IgD-negative memory B cell (primary cell): Measurements from ENCODE around the gene SPRY1. TPM values are rescaled to one million over a fixed set of nuclear protein-coding genes. Genes with fewer than 3 reads are reported as not detected.

Experiments
- H3K27ac Mint-ChIP-seq, 3 donors: one replicate each; pipeline ENCODE4 v1.8.0; 2020 to 2022; ENCODE audit warnings: mild to moderate bottlenecking in 3 of 3, mixed read lengths in 3 of 3, moderate library complexity in 1 of 3
- H3K27me3 Mint-ChIP-seq: one replicate; pipeline ENCODE4 v1.8.0; 2021; ENCODE audit warnings: mixed read lengths
- H3K36me3 Mint-ChIP-seq: one replicate; pipeline ENCODE4 v1.8.0; 2020; ENCODE audit warnings: mild to moderate bottlenecking, mixed read lengths
- H3K4me1 Mint-ChIP-seq, 3 donors: one replicate each; pipeline ENCODE4 v1.8.0; 2020 to 2022; ENCODE audit warnings: mixed read lengths in 3 of 3, mild to moderate bottlenecking in 1 of 3
- H3K4me3 Mint-ChIP-seq, 4 donors: one replicate each; pipeline ENCODE4 v1.8.0; 2020 to 2022; ENCODE audit warnings: mild to moderate bottlenecking in 4 of 4, mixed read lengths in 4 of 4, moderate library complexity in 3 of 4
- H3K9me3 Mint-ChIP-seq, 3 donors: one replicate each; pipeline ENCODE4 v1.8.0; 2020 to 2021; ENCODE audit warnings: mixed read lengths in 3 of 3, mild to moderate bottlenecking in 1 of 3
- polyA plus RNA-seq: library from polyadenylated mRNA; unstranded; fragments of 300-500 nt; fragmentation: Illumina TruSeq; gene quantifications from one replicate; pipeline ENCODE4 v1.2.3, GENCODE V29; 2021

The SPRY1 gene, protein sequence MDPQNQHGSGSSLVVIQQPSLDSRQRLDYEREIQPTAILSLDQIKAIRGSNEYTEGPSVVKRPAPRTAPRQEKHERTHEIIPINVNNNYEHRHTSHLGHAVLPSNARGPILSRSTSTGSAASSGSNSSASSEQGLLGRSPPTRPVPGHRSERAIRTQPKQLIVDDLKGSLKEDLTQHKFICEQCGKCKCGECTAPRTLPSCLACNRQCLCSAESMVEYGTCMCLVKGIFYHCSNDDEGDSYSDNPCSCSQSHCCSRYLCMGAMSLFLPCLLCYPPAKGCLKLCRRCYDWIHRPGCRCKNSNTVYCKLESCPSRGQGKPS
- not detected for polyA plus RNA-seq

GRCh38 chr4:123396307-123397143, at the start of gene SPRY1:
SPRY1 (plus strand) TSS chr4:123396795; CDS start chr4:123401592, 4,797 bp downstream.
- H3K4me1 Mint-ChIP-seq = peaks cover 9 to 25% (median 24%) of the 10 kb centered on the region in 3 donors
- no peaks in the 10 kb centered on the region for H3K36me3 Mint-ChIP-seq
- peak within 1 kb of the TSS; percentile 84 to 93 (median 88) for H3K4me3 Mint-ChIP-seq

GRCh38 chr4:123346951-123347350, 49.6 kb upstream of the SPRY1 start:
- H3K4me1 Mint-ChIP-seq = no peaks in the 10 kb centered on the region
- H3K9me3 Mint-ChIP-seq = no peaks in the 10 kb centered on the region
- no peaks in the 10 kb centered on the region for H3K36me3 Mint-ChIP-seq
- no peak overlapping the region for H3K4me3 Mint-ChIP-seq
- H3K27ac Mint-ChIP-seq = no peak overlapping the region
- H3K27me3 Mint-ChIP-seq = peaks cover 1% of the 10 kb centered on the region

More at GRCh38 chr4:123396307-123397143, at the start of gene SPRY1:
- H3K27ac Mint-ChIP-seq = peak within 1 kb of the TSS; percentile 0 to 77 (median 74)
- peaks cover 39% of the 10 kb centered on the region for H3K27me3 Mint-ChIP-seq
- peaks cover 0 to 1% (median 0%) of the 10 kb centered on the region in 3 donors for H3K9me3 Mint-ChIP-seq

DNA sequence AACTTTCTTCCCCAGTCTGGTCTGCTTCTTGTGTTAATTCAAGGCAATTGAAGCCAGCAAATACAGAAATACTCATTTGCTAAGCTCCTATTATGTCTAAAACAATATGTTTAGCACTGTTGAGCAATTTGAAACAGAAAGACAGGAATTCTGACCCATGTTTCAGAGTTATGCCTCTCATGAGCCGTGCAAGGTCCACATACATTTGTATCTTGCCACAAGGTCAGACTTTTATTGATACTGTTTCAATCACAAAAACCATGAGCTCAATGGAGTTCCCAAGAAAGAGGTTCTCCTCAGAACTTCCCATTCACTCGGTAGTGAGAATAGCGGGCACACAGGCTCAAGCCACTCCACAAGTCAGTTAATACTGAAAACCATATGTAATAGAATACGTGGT, 47.6 kb upstream of the SPRY1 start:
- H3K36me3 Mint-ChIP-seq = no peaks in the 10 kb centered on the region
- H3K27me3 Mint-ChIP-seq = peaks cover 3% of the 10 kb centered on the region
- no peak overlapping the region for H3K27ac Mint-ChIP-seq
- H3K4me3 Mint-ChIP-seq = no peak overlapping the region
- peaks cover 0 to 3% (median 0%) of the 10 kb centered on the region in 3 donors for H3K9me3 Mint-ChIP-seq
- H3K4me1 Mint-ChIP-seq = peaks cover under 1 to 6% (median 4%) of the 10 kb centered on the region in 3 donors

- H3K27me3 Mint-ChIP-seq = peaks cover 3% of the 10 kb centered on the region
- H3K36me3 Mint-ChIP-seq = no peaks in the 10 kb centered on the region
- H3K27ac Mint-ChIP-seq = no peak overlapping the region
- peaks cover 2 to 6% (median 4%) of the 10 kb centered on the region in 3 donors for H3K4me1 Mint-ChIP-seq
- H3K4me3 Mint-ChIP-seq = no peak overlapping the region
- H3K9me3 Mint-ChIP-seq = peaks cover 0 to 3% (median 0%) of the 10 kb centered on the region in 3 donors
Measured at GRCh38 chr4:123349421-123350190, 47.0 kb upstream of the SPRY1 start.

DNA sequence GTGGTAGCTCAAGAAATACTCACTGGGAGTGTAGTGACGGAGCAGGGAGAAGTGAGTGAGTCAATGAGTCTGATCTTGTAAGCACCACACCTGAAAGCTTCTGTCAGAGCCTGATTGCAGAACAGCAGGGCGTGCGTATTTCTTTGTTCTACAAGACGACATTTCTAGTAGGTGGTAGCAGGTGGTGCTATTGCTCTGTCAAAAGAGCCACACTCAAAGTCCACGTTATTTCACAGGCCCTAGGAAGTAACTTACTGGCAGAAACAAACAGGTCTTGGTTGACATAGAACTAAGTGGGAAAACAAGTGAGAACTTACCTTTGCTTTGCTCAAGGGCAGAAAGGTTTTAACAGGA, 46.4 kb upstream of the SPRY1 start:
- Mint-ChIP-seq H3K27ac (no peak overlapping the region), H3K4me3 (no peak overlapping the region), H3K36me3 (no peaks in the 10 kb centered on the region), H3K9me3 (peaks cover 0 to 3% (median 0%) of the 10 kb centered on the region in 3 donors), H3K4me1 (peaks cover 2 to 6% (median 4%) of the 10 kb centered on the region in 3 donors), H3K27me3 (peaks cover 3% of the 10 kb centered on the region)

GRCh38 chr4:123350726-123351125, 45.9 kb upstream of the SPRY1 start:
- H3K4me1 Mint-ChIP-seq = peaks cover 2 to 6% (median 4%) of the 10 kb centered on the region in 3 donors
- H3K27ac Mint-ChIP-seq = no peak overlapping the region
- H3K9me3 Mint-ChIP-seq = peaks cover 0 to 3% (median 0%) of the 10 kb centered on the region in 3 donors
- H3K27me3 Mint-ChIP-seq = peaks cover 3% of the 10 kb centered on the region
- H3K4me3 Mint-ChIP-seq = no peak overlapping the region
- H3K36me3 Mint-ChIP-seq = no peaks in the 10 kb centered on the region

GRCh38 chr4:123351713-123352112, 44.9 kb upstream of the SPRY1 start:
- peaks cover 3% of the 10 kb centered on the region for H3K27me3 Mint-ChIP-seq
- H3K9me3 Mint-ChIP-seq = peaks cover 0 to 3% (median 0%) of the 10 kb centered on the region in 3 donors
- peaks cover 2 to 6% (median 4%) of the 10 kb centered on the region in 3 donors for H3K4me1 Mint-ChIP-seq
- H3K4me3 Mint-ChIP-seq = no peak overlapping the region
- no peak overlapping the region for H3K27ac Mint-ChIP-seq
- no peaks in the 10 kb centered on the region for H3K36me3 Mint-ChIP-seq

DNA sequence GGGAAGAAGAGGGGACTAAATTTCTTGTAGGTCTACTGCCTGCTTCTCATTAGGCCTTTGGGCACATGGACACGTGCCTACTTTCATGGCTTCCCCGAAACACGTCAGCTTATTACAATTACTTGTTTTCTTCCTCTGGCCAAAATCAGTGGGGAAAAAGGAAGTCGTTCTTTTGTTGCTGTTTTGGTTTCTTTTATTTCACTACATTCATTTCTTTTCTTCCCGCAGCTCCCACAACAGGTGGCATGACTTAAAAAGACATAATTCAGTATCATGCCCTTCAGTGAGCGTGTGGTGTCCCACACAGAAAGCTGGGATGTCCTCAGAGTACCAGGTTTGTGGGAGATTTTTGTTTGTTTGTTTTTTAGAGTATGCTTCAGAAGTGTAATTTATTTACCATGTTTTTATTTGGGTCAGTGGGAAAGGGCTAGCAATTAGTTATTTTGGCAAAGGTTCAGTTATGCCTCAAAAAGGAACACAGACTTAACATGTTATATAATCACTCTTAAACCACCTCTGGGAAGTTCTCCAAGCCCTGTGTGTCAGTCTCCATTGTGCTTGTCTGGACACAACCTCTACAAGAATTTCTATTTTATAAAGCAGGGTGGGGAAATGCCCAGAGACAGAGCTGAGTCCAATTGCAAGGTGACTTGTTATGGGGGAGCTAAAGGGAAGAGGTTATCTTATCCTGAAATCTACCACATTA, 44.2 kb upstream of the SPRY1 start:
- H3K4me3 Mint-ChIP-seq = no peak overlapping the region

GRCh38 chr4:123352966-123353365, 43.6 kb upstream of the SPRY1 start:
- no peak overlapping the region for H3K27ac Mint-ChIP-seq
- peaks cover 0 to 3% (median 0%) of the 10 kb centered on the region in 3 donors for H3K9me3 Mint-ChIP-seq
- H3K4me3 Mint-ChIP-seq = no peak overlapping the region
- H3K36me3 Mint-ChIP-seq = no peaks in the 10 kb centered on the region
- peaks cover 4% of the 10 kb centered on the region for H3K27me3 Mint-ChIP-seq
- peaks cover 2 to 6% (median 4%) of the 10 kb centered on the region in 3 donors for H3K4me1 Mint-ChIP-seq

More for the DNA sequence above, 44.2 kb upstream of the SPRY1 start:
- Mint-ChIP-seq H3K9me3 (peaks cover 0 to 3% (median 0%) of the 10 kb centered on the region in 3 donors), H3K4me1 (peaks cover 2 to 6% (median 4%) of the 10 kb centered on the region in 3 donors), H3K27ac (no peak overlapping the region), H3K36me3 (no peaks in the 10 kb centered on the region), H3K27me3 (peaks cover 4% of the 10 kb centered on the region)

DNA sequence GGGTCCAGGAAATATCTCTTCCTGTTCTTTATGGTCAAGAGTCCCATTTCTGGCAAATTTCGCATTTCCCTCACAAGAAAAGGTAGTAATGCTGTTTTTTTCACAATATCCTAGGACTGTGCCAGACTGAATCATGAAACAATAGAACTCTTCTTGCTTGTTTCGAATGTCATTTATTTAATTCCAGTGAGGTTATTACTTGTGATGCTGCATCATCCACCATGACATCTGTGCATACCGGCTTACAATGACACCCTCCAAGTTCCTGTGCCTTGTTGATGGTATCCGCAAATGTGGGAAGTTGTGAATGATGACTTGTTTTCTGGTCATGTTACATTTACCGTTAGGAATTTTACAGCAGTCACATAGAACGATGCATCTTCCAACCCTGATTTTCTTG, 42.9 kb upstream of the SPRY1 start:
- no peaks in the 10 kb centered on the region for H3K36me3 Mint-ChIP-seq
- H3K27me3 Mint-ChIP-seq = peaks cover 4% of the 10 kb centered on the region
- H3K9me3 Mint-ChIP-seq = peaks cover 0 to 3% (median 0%) of the 10 kb centered on the region in 3 donors
- no peak overlapping the region for H3K27ac Mint-ChIP-seq
- peaks cover 2 to 6% (median 4%) of the 10 kb centered on the region in 3 donors for H3K4me1 Mint-ChIP-seq
- H3K4me3 Mint-ChIP-seq = peak overlapping the region in 1 of 4 donors; percentile 49

DNA sequence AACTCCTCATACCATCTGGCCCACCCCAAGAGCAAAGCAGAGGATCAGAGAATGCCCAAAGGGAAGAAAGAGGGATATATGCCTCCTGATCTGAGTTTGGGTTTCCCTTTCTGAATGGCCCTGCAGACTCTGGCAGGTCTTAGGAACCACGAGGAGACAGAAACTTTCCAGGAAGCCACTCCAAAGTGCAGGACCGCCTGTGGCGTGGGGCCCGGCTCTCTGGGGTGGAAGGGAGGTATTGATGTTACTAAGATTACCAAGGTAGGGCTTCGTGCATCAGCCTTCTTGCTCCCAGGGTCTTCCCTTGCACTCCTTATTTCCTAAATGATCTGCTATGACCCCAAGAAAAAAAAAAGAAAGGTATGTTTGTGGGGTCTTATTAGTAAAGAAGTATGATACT, 41.9 kb upstream of the SPRY1 start:
- Mint-ChIP-seq H3K36me3 (peaks cover 2% of the 10 kb centered on the region), H3K4me3 (no peak overlapping the region), H3K9me3 (peaks cover 0 to 3% (median 0%) of the 10 kb centered on the region in 3 donors), H3K27ac (no peak overlapping the region), H3K27me3 (peaks cover 4% of the 10 kb centered on the region), H3K4me1 (peaks cover 2 to 6% (median 4%) of the 10 kb centered on the region in 3 donors)

- peaks cover 3% of the 10 kb centered on the region for H3K27me3 Mint-ChIP-seq
- peaks cover 2 to 6% (median 4%) of the 10 kb centered on the region in 3 donors for H3K4me1 Mint-ChIP-seq
- H3K36me3 Mint-ChIP-seq = peaks cover 2% of the 10 kb centered on the region
- no peak overlapping the region for H3K27ac Mint-ChIP-seq
- peaks cover 0 to 3% (median 0%) of the 10 kb centered on the region in 3 donors for H3K9me3 Mint-ChIP-seq
- H3K4me3 Mint-ChIP-seq = no peak overlapping the region
Measured at GRCh38 chr4:123356921-123357320, 39.7 kb upstream of the SPRY1 start.

GRCh38 chr4:123359449-123360315, 36.9 kb upstream of the SPRY1 start:
- H3K27ac Mint-ChIP-seq = no peak overlapping the region
- no peak overlapping the region for H3K4me3 Mint-ChIP-seq
- peaks cover 1% of the 10 kb centered on the region for H3K27me3 Mint-ChIP-seq
- peaks cover 2% of the 10 kb centered on the region for H3K36me3 Mint-ChIP-seq
- H3K4me1 Mint-ChIP-seq = peaks cover 5 to 10% (median 8%) of the 10 kb centered on the region in 3 donors
- no peaks in the 10 kb centered on the region for H3K9me3 Mint-ChIP-seq
